Left ventricle myocardium superior (tissue), 1 donor: ENCODE data around the gene PFDN2. TPM values are rescaled to one million over a fixed set of nuclear protein-coding genes. Genes with fewer than 3 reads are reported as not detected.
A peak's percentile ranks its signal among the peaks of the same experiment; 100 is the strongest.
"Not testable (repeated sequence)": the region's sequence is repeated elsewhere in the genome, so short reads cannot be mapped to it uniquely, and the experiment has no call there.

ENCODE experiments used
- ATAC-seq: fragments of 200-7000 bp; cut with Tn5 transposase; one replicate; pipeline ENCODE4 v1.9.1; 2020; ENCODE audit warnings: mild to moderate bottlenecking, moderate library complexity
- DNase-seq: peaks from one replicate; pipeline ENCODE4 v3.0.0-alpha.2; 2020
- intact Hi-C: fragments of 100-400 bp; cut with micrococcal nuclease; formaldehyde crosslinking; loops from one replicate; pipeline ENCODE4 v1.11.0; 2022
- total RNA-seq: library from RNA; stranded (reverse); fragmentation: NEBNext Ultra II Directional; extraction: Animal tissue kit (Norgen Biotek cat#: 25700); gene quantifications from one replicate; pipeline ENCODE4 v1.2.1, GENCODE V29; 2021
- donor health status: DM: no; HTN: yes; CAD: no; lungs with severe emphysema.

Gene PFDN2
- total RNA-seq, 1 donor from 2014 or later, result 64.8 TPM

DNA sequence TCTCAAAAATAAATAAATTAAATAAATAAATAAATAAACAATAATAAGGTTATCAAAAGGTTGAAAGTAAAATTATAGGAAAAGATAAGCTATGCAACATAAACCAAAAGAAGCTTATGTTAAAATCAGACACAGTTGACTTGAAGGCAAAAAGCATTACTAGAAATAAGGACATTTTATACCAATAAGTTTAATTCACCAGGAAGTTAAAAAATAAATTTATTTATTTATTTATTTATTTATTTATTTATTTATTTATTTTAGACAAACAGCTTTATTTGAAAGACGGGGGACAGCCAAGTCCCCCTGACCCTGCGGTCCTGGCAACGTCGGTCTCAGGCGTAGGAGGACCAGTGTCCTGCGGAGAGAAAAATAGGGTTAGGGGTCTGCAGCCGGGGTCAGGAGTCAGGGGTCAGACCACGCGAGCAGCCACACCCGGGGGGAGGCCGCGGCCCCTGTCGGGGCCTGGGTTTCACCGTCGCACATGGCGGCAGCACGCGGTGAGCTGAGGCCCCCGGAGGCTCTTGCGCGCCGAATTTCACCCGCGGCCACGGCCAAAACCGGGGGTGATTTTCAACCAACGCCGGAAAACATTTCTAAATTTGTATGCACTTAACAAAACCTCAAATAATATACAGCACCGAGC lies 23.0 kb upstream of the PFDN2 start:
- intact Hi-C loops, result no loop called here
- no peak for ATAC-seq
- no peak for DNase-seq

DNA sequence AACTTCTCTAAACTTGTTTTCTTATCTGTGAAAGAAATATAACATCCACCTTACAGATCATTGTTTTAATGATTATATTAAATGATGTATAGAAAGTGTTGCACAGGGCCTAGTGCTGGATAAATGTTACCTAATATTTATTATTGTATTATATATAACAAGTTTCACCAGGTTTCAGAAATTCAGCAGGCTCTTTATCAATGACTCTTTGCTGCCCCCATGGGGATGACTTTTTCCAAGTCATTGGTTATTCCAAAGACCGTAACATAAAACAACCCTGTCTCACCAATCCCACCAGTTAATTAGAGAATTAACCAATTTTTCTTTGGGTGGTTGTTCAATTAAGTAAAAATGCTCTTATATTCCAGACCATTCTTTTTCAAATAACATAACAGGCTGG lies 21.9 kb upstream of the PFDN2 start:
- no peak for DNase-seq
- intact Hi-C loops, result no loop called here
- no peak for ATAC-seq

DNA sequence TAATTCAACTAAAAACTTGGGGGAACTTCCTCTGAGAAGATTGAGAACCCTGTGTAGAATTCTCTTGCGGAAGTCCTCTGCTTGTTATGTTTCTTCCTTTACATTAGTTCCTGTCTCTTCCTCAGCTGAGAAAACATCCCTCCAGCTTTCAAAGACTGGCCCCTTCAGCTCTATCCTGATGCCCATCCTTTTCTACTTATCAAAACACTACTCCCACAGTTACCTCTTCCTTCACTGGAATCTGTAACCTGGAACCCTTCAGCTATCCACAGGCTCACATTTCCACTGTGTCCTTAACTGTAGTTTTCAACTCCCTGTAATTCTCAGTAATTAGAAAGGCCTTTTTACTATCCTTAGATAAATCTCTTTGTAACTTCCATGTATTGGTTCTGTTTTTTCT lies 20.6 kb upstream of the PFDN2 start:
- intact Hi-C loops, result no loop called here
- no peak for DNase-seq
- no peak for ATAC-seq

DNA sequence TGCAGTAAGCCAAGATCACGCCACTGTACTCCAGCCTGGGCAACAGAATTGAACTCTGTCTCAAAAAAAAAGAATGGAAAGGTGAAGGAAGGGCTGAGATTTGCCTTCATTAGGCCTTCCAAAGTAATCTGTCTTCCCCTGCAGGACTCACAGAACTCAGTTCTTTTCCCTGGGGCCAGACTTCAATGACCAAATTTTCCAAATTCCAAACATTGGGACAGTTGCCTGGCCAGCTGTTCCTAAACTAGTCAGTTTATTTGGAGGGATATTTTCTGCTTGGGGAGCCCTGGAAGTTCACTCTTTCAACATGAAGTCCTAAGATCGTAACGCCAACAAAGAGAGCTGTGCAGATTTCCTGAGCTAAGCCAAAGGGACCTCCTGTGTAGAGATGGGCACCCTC lies 20.0 kb upstream of the PFDN2 start:
- ATAC-seq (peak; percentile 11), DNase-seq (no peak)
- intact Hi-C loops, result no loop called here

GRCh38 chr1:161133220-161133740 lies 15.4 kb upstream of the PFDN2 start:
- intact Hi-C loops, result no loop called here
- DNase-seq (no peak), ATAC-seq (peak; percentile 35)

DNA sequence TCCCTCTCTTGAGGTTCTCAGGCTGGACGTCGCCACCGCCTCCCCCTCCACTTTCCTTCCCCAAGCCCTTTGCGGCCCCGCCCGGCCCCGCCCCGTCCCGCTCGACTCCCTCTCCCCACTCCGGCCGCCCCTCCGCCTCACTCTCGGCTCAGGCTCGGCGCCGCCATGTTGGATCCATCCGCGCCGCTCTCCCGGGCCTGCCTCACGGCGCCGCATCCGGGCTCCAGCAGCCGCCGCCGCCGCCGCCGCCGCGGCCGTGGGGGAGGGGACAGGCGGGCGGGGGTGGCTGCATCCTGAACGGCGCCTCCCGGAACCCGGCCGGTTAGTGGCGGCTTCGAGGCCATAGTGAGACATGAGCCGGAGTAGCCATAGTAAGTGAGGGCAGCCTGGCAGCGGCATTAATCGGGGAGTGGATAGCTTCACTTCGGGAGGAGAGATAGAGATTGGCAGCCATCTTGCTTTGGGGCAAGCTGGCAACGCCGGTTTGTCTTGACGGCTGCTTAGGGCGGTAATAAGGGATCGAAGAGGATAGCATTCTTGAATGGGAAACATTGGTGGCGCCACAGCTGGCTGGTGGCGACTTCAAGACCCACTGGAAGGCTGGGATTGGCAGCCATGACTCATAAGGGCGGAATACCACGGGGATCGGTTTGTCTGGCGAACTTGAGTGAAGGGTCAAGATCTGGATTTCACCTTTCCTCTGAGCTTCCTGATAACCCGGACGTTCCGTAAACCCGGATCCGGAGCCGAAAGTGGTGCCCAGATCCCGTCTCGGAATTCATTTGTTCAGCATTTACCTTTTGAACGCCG lies 14.8 kb upstream of the PFDN2 start, which contains the start of gene DEDD:
Gene DEDD (minus strand): TSS at position 258 of the 810 bp plus-strand sequence. CDS start 8,205 bp downstream, outside the sequence.
- DNase-seq (peak; percentile 95), ATAC-seq (peak; percentile 94)
- intact Hi-C loops, result no loop called here

DNA sequence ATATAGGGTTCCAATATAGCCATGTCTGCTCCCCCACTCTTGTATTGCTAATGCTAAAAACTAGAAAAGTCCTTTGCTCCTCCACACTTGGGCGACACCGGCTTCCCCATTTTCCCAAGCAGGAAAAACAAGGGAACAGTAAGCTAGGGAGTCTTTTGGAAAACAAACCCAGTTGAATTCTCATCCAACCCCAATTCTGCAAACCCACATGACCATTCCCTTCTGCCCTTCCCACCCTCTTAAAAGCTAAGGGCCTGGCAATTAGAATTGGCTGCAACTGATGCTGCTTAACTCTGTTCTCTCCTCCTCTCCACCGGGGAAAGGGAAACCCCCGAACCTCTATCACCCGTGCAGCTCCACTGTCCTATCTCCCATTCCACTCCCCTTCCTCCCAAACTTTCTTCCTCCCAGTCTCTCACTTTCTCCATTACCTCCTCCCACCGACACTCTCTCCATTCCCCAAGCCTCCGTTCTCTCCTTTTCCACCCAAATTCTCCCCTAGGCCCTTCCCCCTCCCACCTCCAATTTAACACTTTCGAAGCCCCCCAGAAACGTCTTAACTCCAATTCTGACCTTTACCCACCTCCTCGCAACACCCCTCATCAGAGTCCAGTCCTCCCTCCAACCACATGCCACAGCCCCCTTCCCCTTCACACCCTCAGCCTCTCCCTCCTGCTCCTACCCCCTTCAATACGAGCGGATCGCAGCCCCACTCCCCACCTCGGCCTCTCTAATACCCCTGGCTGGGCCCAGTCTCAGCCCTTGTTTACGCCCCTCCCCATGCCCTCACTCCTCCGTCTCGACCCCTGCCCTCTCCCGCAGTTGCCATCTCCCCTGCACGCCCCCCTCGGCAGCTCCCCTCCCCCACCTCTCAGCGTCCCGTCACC lies 13.9 kb upstream of the PFDN2 start:
- DNase-seq (no peak), ATAC-seq (peak; percentile 23)
- intact Hi-C loops, result no loop called here

- no peak for ATAC-seq
- no peak for DNase-seq
- intact Hi-C loops, result no loop called here
These were observed 12.4 kb upstream of the PFDN2 start for GRCh38 chr1:161130266-161130665.

- ATAC-seq (no peak), DNase-seq (no peak)
- intact Hi-C loops, result no loop called here
These were observed 11.0 kb upstream of the PFDN2 start for GRCh38 chr1:161128591-161129420.

DNA sequence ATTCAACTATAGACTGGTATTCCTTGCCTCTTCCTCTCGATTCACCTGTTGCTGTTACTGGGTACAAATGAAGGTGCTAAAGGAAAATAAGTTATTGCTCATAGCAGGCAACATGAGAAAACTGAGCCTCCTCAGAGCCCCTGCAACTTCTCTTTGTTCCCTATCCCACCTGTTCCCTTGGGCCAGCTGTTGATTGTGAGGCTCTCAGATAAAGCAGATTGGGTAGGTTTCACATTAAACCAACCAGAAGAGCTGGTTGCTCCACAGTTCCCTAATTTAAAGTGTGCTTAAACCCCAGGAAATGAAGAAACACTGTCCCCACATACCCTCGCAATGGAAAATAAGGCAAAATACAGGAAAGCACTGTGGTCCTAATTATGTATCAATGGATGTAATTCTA lies 9.8 kb upstream of the PFDN2 start:
- intact Hi-C loops, result no loop called here
- DNase-seq, result no peak
- ATAC-seq, result no peak

DNA sequence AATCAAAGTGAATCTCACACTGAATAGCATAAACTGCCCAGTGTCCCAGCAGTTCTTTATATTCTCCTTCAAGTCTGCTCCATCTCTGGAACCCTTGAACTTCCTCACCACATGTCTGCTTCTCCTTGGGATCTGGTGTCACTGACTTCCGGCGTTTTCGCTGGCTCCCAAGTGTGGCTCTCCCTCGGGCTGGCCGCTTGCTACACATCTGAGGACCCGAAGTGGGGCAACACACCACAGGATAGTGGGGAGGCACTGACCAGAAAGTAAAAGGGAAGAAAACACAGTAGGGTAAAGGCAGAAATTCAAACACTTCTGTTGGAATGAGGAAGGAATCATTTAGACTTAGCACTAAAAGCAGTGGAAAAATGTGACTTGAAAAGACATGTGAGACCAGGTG lies 5.1 kb upstream of the PFDN2 start:
- ATAC-seq, result no peak
- no peak for DNase-seq
- intact Hi-C loops, result no loop called here

GRCh38 chr1:161121834-161122233 lies 4.0 kb upstream of the PFDN2 start:
- DNase-seq, result no peak
- no peak for ATAC-seq
- intact Hi-C loops, result no loop called here

- ATAC-seq, result no peak
- no peak for DNase-seq
- intact Hi-C loops, result no loop called here
These were observed 3.3 kb upstream of the PFDN2 start for GRCh38 chr1:161121042-161121650.

DNA sequence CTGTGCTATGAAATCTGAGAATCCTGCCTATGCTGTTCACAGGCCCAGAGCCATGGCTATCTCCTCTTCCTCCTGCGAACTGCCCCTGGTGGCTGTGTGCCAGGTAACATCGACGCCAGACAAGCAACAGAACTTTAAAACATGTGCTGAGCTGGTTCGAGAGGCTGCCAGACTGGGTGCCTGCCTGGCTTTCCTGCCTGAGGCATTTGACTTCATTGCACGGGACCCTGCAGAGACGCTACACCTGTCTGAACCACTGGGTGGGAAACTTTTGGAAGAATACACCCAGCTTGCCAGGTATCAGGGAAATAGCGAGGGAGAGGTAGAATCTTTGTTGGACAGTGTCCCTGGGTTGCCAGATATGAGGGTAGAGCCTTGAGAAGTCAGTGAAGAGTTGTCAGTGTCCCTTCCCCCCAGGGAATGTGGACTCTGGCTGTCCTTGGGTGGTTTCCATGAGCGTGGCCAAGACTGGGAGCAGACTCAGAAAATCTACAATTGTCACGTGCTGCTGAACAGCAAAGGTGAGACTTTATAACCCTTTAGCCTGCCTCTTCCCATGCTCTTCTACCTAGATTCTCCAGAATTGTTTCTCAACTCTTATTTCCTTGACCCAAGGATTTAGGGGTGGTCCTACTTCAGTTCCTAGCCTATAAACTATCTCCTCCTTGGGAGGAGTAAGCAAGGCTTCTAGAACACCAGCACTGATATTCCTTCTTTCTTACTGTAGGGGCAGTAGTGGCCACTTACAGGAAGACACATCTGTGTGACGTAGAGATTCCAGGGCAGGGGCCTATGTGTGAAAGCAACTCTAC lies 1.5 kb upstream of the PFDN2 start:
- ATAC-seq (peak; percentile 39), DNase-seq (peak; percentile 68)
- intact Hi-C loops, result no loop called here

- ATAC-seq, intact Hi-C loops, DNase-seq: not testable (repeated sequence)
These were observed 1.9 kb downstream of the PFDN2 start for GRCh38 chr1:161115961-161116360.

GRCh38 chr1:161115132-161115711 lies 2.6 kb downstream of the PFDN2 start:
- intact Hi-C loops, result no loop called here
- ATAC-seq, result no peak
- DNase-seq, result no peak

GRCh38 chr1:161114556-161114955 lies 3.3 kb downstream of the PFDN2 start:
- no peak for ATAC-seq
- intact Hi-C loops, result no loop called here
- DNase-seq, result no peak
